Measurements from ENCODE around the gene ASPHD2.

- no peak for TF ChIP-seq SP1 (IDR thresholded peaks at IDR 0.05)
- TF ChIP-seq ELF4 (IDR thresholded peaks at IDR 0.05): no peak
- TF ChIP-seq FOXM1 (IDR thresholded peaks at IDR 0.05; ENCODE audit: borderline replicate concordance): no peak
- no peak for TF ChIP-seq FOXA1 (IDR thresholded peaks at IDR 0.05)
- TF ChIP-seq ZNF384 (IDR thresholded peaks at IDR 0.05): no peak
- TF ChIP-seq FOXK2 (IDR thresholded peaks at IDR 0.05): no peak
- no peak for TF ChIP-seq TARDBP (IDR thresholded peaks at IDR 0.05)
These were observed 23.4 kb downstream of the ASPHD2 start for GRCh38 chr22:26452236-26453016.
